Vagina (tissue), 2 donors: ENCODE data around the gene DLG2. TPM values are rescaled to one million over a fixed set of nuclear protein-coding genes. Genes with fewer than 3 reads are reported as not detected.

ENCODE experiments used
- DNase-seq, 2 donors: peaks; one replicate each; pipeline ENCODE4 v3.0.0-alpha.2; 2017; ENCODE audit errors: extremely low spot score in 2 of 2
- H3K27ac ChIP-seq: fragments of 200-600 bp; sonication (generic); one replicate; pipeline ENCODE4 v1.5.1; 2019
- H3K27me3 ChIP-seq: fragments of 200-600 bp; sonication (generic); one replicate; pipeline ENCODE4 v1.5.1; 2019
- H3K36me3 ChIP-seq, 2 donors: fragments of 200-600 bp; sonication (generic); one replicate each; pipeline ENCODE4 v1.5.1; 2017 to 2019
- H3K4me1 ChIP-seq: fragments of 200-600 bp; sonication (generic); one replicate; pipeline ENCODE4 v1.5.1; 2019
- H3K4me3 ChIP-seq, 2 donors: fragments of 200-600 bp; sonication (generic); 1 replicate in 1 of 2; 2 replicates in 1 of 2; pipeline ENCODE4 v1.5.1; 2016 to 2019
- H3K9me3 ChIP-seq: fragments of 200-600 bp; sonication (generic); one replicate; pipeline ENCODE4 v1.5.1; 2019
- POLR2A ChIP-seq, 2 donors: fragments of 450-650 bp; IDR thresholded peaks; one replicate each; pipeline ENCODE4 v1.6.1; 2017; ENCODE audit warnings: antibody characterized with exemption in 2 of 2, mild to moderate bottlenecking in 2 of 2, moderate library complexity in 2 of 2
- POLR2AphosphoS5 ChIP-seq, 2 donors: sonication (generic); formaldehyde crosslinking; IDR thresholded peaks; one replicate each; pipeline ENCODE4 v1.9.0; 2017; ENCODE audit warnings: antibody characterized with exemption in 2 of 2, mild to moderate bottlenecking in 2 of 2, low read depth in 1 of 2; ENCODE audit not compliant: insufficient read depth in 1 of 2
- intact Hi-C: fragments of 100-400 bp; cut with DNase I; formaldehyde crosslinking; loops from one replicate; pipeline ENCODE4 v1.15.1; 2023
- total RNA-seq: library from RNA; depleted of rRNA; stranded (reverse); fragments of >200 nt; gene quantifications from one replicate; pipeline ENCODE4 v1.2.3, GENCODE V29; 2016
- TF ChIP-seq, protein P1 (sequence below), 3 experiments: fragments of 450-650 bp in 2 of 3; fragments of 200-600 bp in 1 of 3; sonication (generic) in 1 of 3; IDR thresholded peaks; one replicate each; pipeline ENCODE4 v1.5.1; 2017 to 2019; ENCODE audit warnings: antibody characterized with exemption in 3 of 3, mild to moderate bottlenecking in 2 of 3, moderate library complexity in 2 of 3

The DLG2 gene
- total RNA-seq, 1 donor from 2014 or later: 10.1 TPM

DNA sequence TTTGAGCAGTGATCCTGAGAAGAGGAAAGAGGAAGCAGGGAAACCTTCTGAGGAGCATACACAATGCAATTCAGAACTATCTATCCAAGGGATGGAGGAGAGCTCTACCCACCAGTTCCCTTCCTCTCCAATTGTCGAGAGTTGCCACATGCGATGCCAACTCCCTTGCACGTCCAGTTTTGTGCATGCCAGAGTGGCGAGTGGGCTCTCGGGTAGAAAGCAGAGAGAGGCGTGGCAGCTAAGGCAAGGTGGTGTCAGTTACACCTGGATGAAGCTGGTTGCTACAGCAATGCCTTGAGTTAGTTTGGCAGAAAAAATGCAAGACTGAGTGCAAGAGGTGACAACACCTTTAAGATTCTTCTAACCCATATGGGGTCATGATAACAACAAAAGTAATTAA lies 1920.6 kb downstream of the DLG2 start:
- Histone ChIP-seq H3K9me3 (no peaks in the 10 kb centered on the region), H3K27ac (no peak overlapping the region), H3K4me3 (no peak overlapping the region), H3K4me1 (peaks cover 4% of the 10 kb centered on the region), H3K27me3 (no peaks in the 10 kb centered on the region), H3K36me3 (no peaks in the 10 kb centered on the region)
- TF ChIP-seq POLR2AphosphoS5 (IDR thresholded peaks at IDR 0.05; ENCODE audit: insufficient read depth in 1 of 2, low read depth in 1 of 2) (no peak), POLR2A (IDR thresholded peaks at IDR 0.05) (no peak)
- TF ChIP-seq, protein P1, sequence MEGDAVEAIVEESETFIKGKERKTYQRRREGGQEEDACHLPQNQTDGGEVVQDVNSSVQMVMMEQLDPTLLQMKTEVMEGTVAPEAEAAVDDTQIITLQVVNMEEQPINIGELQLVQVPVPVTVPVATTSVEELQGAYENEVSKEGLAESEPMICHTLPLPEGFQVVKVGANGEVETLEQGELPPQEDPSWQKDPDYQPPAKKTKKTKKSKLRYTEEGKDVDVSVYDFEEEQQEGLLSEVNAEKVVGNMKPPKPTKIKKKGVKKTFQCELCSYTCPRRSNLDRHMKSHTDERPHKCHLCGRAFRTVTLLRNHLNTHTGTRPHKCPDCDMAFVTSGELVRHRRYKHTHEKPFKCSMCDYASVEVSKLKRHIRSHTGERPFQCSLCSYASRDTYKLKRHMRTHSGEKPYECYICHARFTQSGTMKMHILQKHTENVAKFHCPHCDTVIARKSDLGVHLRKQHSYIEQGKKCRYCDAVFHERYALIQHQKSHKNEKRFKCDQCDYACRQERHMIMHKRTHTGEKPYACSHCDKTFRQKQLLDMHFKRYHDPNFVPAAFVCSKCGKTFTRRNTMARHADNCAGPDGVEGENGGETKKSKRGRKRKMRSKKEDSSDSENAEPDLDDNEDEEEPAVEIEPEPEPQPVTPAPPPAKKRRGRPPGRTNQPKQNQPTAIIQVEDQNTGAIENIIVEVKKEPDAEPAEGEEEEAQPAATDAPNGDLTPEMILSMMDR (IDR thresholded peaks at IDR 0.05): no peak
- intact Hi-C loops: no loop called here
- DNase-seq: no peak

DNA sequence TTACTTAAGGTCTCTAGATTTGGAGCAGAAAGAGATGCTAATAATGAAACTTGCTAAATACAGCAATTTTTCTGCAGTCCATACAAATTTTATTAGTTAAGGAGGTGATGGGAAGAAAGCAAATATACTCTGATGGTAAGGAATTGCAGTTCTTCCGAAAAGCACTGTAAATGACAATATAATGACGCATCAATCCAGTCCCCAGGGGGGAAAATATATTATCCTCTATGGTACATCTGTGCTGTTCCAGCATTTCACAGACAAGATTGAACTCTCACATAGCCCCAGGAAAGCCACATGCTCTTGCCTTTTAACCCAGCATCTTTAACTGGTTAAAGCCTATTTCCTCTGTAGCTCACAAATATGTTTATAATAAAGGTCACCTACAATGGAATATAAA lies 1924.3 kb downstream of the DLG2 start:
- DNase-seq: no peak
- intact Hi-C loops: no loop called here
- TF ChIP-seq, protein P1 (IDR thresholded peaks at IDR 0.05): no peak
- TF ChIP-seq POLR2AphosphoS5 (IDR thresholded peaks at IDR 0.05; ENCODE audit: insufficient read depth in 1 of 2, low read depth in 1 of 2) (no peak), POLR2A (IDR thresholded peaks at IDR 0.05) (no peak)
- peaks cover 4% of the 10 kb centered on the region for H3K4me1 ChIP-seq
- H3K27me3 ChIP-seq: no peaks in the 10 kb centered on the region
- H3K9me3 ChIP-seq: no peaks in the 10 kb centered on the region
- no peaks in the 10 kb centered on the region for H3K36me3 ChIP-seq
- H3K27ac ChIP-seq: no peak overlapping the region
- H3K4me3 ChIP-seq: no peak overlapping the region

DNA sequence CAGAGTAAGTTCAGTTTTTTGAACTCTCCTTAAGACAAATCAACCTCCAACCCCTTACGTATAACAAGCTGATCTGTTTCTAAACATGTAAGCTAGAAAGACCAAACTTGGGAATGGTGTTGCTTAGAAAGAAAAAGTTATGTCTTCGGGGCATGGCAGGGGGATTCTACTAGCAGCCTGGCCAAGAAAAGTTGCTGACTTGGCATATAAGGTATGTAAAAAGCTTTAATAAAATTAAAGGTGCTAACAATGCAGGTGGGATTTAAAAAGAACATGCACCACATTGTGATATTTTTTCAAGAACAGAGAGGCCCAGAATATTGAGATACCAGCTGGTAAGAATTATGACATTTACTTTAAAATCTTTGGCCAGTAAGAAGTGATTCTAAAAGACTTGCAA lies 1929.6 kb downstream of the DLG2 start:
- TF ChIP-seq POLR2AphosphoS5 (IDR thresholded peaks at IDR 0.05; ENCODE audit: insufficient read depth in 1 of 2, low read depth in 1 of 2) (no peak), POLR2A (IDR thresholded peaks at IDR 0.05) (no peak)
- TF ChIP-seq, protein P1 (IDR thresholded peaks at IDR 0.05): no peak
- Histone ChIP-seq H3K36me3 (no peaks in the 10 kb centered on the region), H3K27ac (no peak overlapping the region), H3K4me1 (peaks cover 15% of the 10 kb centered on the region), H3K27me3 (no peaks in the 10 kb centered on the region), H3K9me3 (no peaks in the 10 kb centered on the region), H3K4me3 (no peak overlapping the region)
- intact Hi-C loops: no loop called here
- no peak for DNase-seq

DNA sequence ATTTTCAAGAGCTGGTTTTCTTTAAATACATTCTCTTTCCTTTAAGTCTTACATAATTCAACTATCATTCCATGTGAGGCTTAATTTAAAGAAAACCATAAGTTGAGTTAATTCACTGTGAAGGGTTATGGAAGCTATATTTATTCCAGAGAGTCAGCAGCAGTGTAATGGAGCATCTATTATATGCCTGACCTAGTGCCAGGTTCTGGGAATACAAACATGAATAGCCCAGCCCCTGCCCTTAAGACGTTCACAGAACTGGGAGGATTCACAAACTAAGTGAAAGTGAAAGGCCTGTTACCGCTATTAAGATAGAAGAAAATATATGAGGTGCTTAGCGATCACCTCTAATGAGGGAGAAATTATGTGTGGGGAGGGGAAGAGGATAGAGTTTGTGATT lies 1932.1 kb downstream of the DLG2 start:
- Histone ChIP-seq H3K4me1 (peaks cover 27% of the 10 kb centered on the region), H3K4me3 (no peak overlapping the region), H3K36me3 (no peaks in the 10 kb centered on the region), H3K9me3 (no peaks in the 10 kb centered on the region), H3K27ac (no peak overlapping the region), H3K27me3 (no peaks in the 10 kb centered on the region)
- no peak for DNase-seq
- TF ChIP-seq, protein P1 (IDR thresholded peaks at IDR 0.05): no peak
- TF ChIP-seq POLR2AphosphoS5 (IDR thresholded peaks at IDR 0.05; ENCODE audit: insufficient read depth in 1 of 2, low read depth in 1 of 2): no peak
- no peak for TF ChIP-seq POLR2A (IDR thresholded peaks at IDR 0.05)
- intact Hi-C loops: no loop called here

DNA sequence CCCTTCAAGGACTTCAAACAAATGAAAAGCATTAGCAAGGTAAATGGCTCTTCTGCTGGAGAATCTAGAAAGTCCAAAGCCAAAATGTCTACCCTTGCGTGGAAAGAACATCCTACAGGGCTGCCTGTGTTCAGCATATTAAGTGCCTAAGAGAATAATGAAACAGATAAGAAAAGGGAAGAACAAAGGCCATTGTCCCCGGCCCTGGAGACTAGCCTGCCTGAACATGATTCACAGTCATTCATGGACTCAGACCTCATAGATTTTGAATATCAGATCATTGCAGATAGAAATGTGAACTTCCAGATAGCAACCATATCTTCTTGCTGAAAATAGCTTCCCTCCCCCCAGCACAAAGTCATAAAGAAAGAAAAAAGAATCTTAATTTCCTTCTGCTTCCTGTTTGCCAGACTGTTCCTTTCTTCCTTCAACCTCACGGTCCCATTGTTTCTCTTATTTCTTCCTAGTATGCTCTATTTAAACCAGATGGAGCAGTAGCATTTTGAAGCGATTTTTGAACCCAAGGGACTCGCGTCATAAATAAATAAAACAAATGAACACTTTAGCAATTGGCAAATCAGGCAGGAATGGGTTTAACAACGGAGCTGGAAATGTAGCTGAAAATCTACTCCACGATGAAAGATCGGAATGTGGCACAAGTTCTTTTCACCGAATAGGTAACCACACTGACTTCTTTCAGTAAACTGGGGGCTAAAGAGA lies 1932.8 kb downstream of the DLG2 start:
- Histone ChIP-seq H3K9me3 (no peaks in the 10 kb centered on the region), H3K27me3 (no peaks in the 10 kb centered on the region), H3K27ac (no peak overlapping the region), H3K36me3 (no peaks in the 10 kb centered on the region), H3K4me1 (peaks cover 27% of the 10 kb centered on the region), H3K4me3 (no peak overlapping the region)
- intact Hi-C loops: no loop called here
- DNase-seq: no peak
- TF ChIP-seq POLR2AphosphoS5 (IDR thresholded peaks at IDR 0.05; ENCODE audit: insufficient read depth in 1 of 2, low read depth in 1 of 2): no peak
- no peak for TF ChIP-seq POLR2A (IDR thresholded peaks at IDR 0.05)
- TF ChIP-seq, protein P1 (IDR thresholded peaks at IDR 0.05): no peak
